H1 (cell line): Measurements from ENCODE around the gene TARBP2. TPM values are rescaled to one million over a fixed set of nuclear protein-coding genes. Genes with fewer than 3 reads are reported as not detected.

ENCODE experiments used
- CTCF ChIA-PET: fragments of 300-600 bp; sonication (Branson Sonifier 250); formaldehyde crosslinking; loops from one replicate; lab custom pipeline; 2021; ENCODE audit not compliant: partially characterized antibody; lab: Charles Lee
- POLR2A ChIA-PET: fragments of 300-600 bp; sonication (Branson Sonifier 250); formaldehyde crosslinking; loops from one replicate; lab custom pipeline; 2021; ENCODE audit warnings: inconsistent platforms; ENCODE audit not compliant: partially characterized antibody; lab: Charles Lee
- DNase-seq, 2 experiments: peaks; one replicate each; pipeline versions ENCODE4 v3.0.0 to v3.0.0-alpha.2; 2010 to 2022; ENCODE audit warnings: low spot score in 2 of 2, low read depth in 1 of 2, mixed read lengths in 1 of 2
- FAIRE-seq: peaks from 2 replicates; lab custom pipeline; 2011; peaks lifted over from hg19 to GRCh38; lab: Jason Lieb, UNC
- H2AFZ ChIP-seq: 2 replicates; pipeline ENCODE4 v1.8.1; 2012; ENCODE audit warnings: low read length, inconsistent platforms
- H2AK5ac ChIP-seq: 2 replicates; pipeline ENCODE4 v1.6.1; 2013; ENCODE audit warnings: low read depth, low read length
- H2BK120ac ChIP-seq: replicated peaks from 2 replicates; pipeline ENCODE3; 2013; ENCODE audit warnings: low read depth, low read length, inconsistent platforms
- H2BK12ac ChIP-seq: 2 replicates; pipeline ENCODE4 v1.6.1; 2013; ENCODE audit warnings: low read depth, low read length
- H2BK15ac ChIP-seq: 2 replicates; pipeline ENCODE4 v1.6.1; 2013; ENCODE audit warnings: low read length
- H2BK20ac ChIP-seq: 2 replicates; pipeline ENCODE4 v1.6.1; 2013; ENCODE audit warnings: low read length
- H2BK5ac ChIP-seq: 2 replicates; pipeline ENCODE4 v1.6.1; 2013; ENCODE audit warnings: low read depth, low read length
- H3K14ac ChIP-seq: 2 replicates; pipeline ENCODE4 v1.6.1; 2013; ENCODE audit warnings: inconsistent platforms; ENCODE audit not compliant: insufficient read length
- H3K18ac ChIP-seq: 2 replicates; pipeline ENCODE4 v1.6.1; 2013; ENCODE audit warnings: low read length; ENCODE audit errors: extremely low read depth
- H3K23ac ChIP-seq: 2 replicates; pipeline ENCODE4 v1.6.1; 2013; ENCODE audit warnings: inconsistent platforms; ENCODE audit not compliant: insufficient read length
- H3K23me2 ChIP-seq: 2 replicates; pipeline ENCODE4 v1.6.1; 2013; ENCODE audit warnings: low read depth, low read length
- H3K27ac ChIP-seq: 2 replicates; pipeline ENCODE4 v1.6.1; 2011; ENCODE audit warnings: low read depth, low read length, inconsistent platforms
- H3K27me3 ChIP-seq, 4 experiments: replicated peaks in 1 of 4; 1 replicate in 1 of 4; 2 replicates in 3 of 4; pipeline versions ENCODE4 v1.6.1 to v1.8.1; 2011 to 2013; ENCODE audit warnings: low read length in 3 of 4, mild to moderate bottlenecking in 3 of 4, inconsistent platforms in 2 of 4, mixed read lengths in 2 of 4, moderate library complexity in 1 of 4; ENCODE audit not compliant: control insufficient read depth in 3 of 4, insufficient read depth in 3 of 4; ENCODE audit errors: extremely low read depth in 1 of 4
- H3K36me3 ChIP-seq, 4 experiments: 2 replicates each; pipeline versions ENCODE4 v1.6.1 to v1.8.1; 2011 to 2013; ENCODE audit warnings: mild to moderate bottlenecking in 4 of 4, low read length in 3 of 4, moderate library complexity in 2 of 4, control low read depth in 1 of 4, inconsistent platforms in 1 of 4; ENCODE audit not compliant: insufficient read depth in 4 of 4, control insufficient read depth in 2 of 4
- H3K4ac ChIP-seq: replicated peaks from 2 replicates; pipeline ENCODE3; 2013; ENCODE audit warnings: low read length, low read depth, mixed read lengths, inconsistent platforms; ENCODE audit not compliant: insufficient read length
- H3K4me1 ChIP-seq, 4 experiments: replicated peaks in 1 of 4; 1 replicate in 1 of 4; 2 replicates in 3 of 4; pipeline versions ENCODE4 v1.6.1 to v1.8.1; 2011 to 2013; ENCODE audit warnings: low read length in 3 of 4, inconsistent platforms in 2 of 4, mixed read lengths in 1 of 4; ENCODE audit not compliant: insufficient read depth in 4 of 4, control insufficient read depth in 3 of 4
- H3K4me2 ChIP-seq, 2 experiments: 2 replicates each; pipeline versions ENCODE4 v1.6.1 to v1.8.1; 2011 to 2013; ENCODE audit warnings: low read depth in 2 of 2, low read length in 2 of 2, control low read depth in 1 of 2, inconsistent platforms in 1 of 2, mild to moderate bottlenecking in 1 of 2; ENCODE audit not compliant: insufficient read depth in 1 of 2
- H3K4me3 ChIP-seq, 4 experiments: fragments of 200-600, 300-600 bp in 1 of 4; sonication (generic), shearing (Covaris generic), sonication (Bioruptor Twin) in 1 of 4; 2 replicates each; pipeline versions ENCODE4 v1.5.1 to v1.8.1; 2011 to 2016; ENCODE audit warnings: low read length in 4 of 4, low read depth in 3 of 4, control low read depth in 2 of 4, inconsistent platforms in 2 of 4, mild to moderate bottlenecking in 2 of 4, mixed read lengths in 1 of 4, moderate library complexity in 1 of 4; ENCODE audit not compliant: insufficient read depth in 2 of 4; ENCODE audit errors: extremely low read depth in 1 of 4
- H3K56ac ChIP-seq: replicated peaks from 2 replicates; pipeline ENCODE3; 2013; ENCODE audit warnings: low read depth, mild to moderate bottlenecking, mixed read lengths, low read length, inconsistent platforms; ENCODE audit not compliant: insufficient read length
- H3K79me1 ChIP-seq: 2 replicates; pipeline ENCODE4 v1.6.1; 2013; ENCODE audit warnings: low read depth, low read length, control low read depth
- H3K79me2 ChIP-seq, 2 experiments: 2 replicates each; pipeline versions ENCODE4 v1.6.1 to v1.8.1; 2012 to 2013; ENCODE audit warnings: low read length in 2 of 2, mild to moderate bottlenecking in 2 of 2, inconsistent platforms in 1 of 2; ENCODE audit not compliant: insufficient read depth in 2 of 2, control insufficient read depth in 1 of 2
- H3K9ac ChIP-seq, 4 experiments: replicated peaks in 1 of 4; 1 replicate in 1 of 4; 2 replicates in 3 of 4; pipeline versions ENCODE4 v1.6.1 to v1.8.1; 2011 to 2013; ENCODE audit warnings: low read depth in 3 of 4, low read length in 3 of 4, control low read depth in 2 of 4, mild to moderate bottlenecking in 2 of 4, moderate library complexity in 2 of 4, inconsistent platforms in 1 of 4; ENCODE audit errors: extremely low read depth in 1 of 4
- H3K9me3 ChIP-seq, 2 experiments: 2 replicates each; pipeline versions ENCODE4 v1.6.1 to v1.8.1; 2012 to 2013; ENCODE audit warnings: mild to moderate bottlenecking in 2 of 2, moderate library complexity in 2 of 2, control low read depth in 1 of 2, inconsistent platforms in 1 of 2, low read depth in 1 of 2, low read length in 1 of 2, mixed read lengths in 1 of 2; ENCODE audit not compliant: insufficient read depth in 2 of 2
- H4K20me1 ChIP-seq, 2 experiments: replicated peaks in 1 of 2; 2 replicates each; pipeline versions ENCODE3 to v1.8.1; 2011 to 2013; ENCODE audit warnings: inconsistent platforms in 2 of 2, low read length in 2 of 2, mild to moderate bottlenecking in 1 of 2; ENCODE audit not compliant: insufficient read depth in 2 of 2, control insufficient read depth in 1 of 2
- H4K5ac ChIP-seq: 2 replicates; pipeline ENCODE4 v1.6.1; 2013; ENCODE audit warnings: low read length, low read depth, mixed read lengths, inconsistent platforms; ENCODE audit not compliant: insufficient read length
- H4K8ac ChIP-seq: 2 replicates; pipeline ENCODE4 v1.8.0; 2013; ENCODE audit warnings: mild to moderate bottlenecking, moderate library complexity, low read length, inconsistent platforms; ENCODE audit not compliant: insufficient read depth; ENCODE audit errors: extremely low read depth
- H4K91ac ChIP-seq: replicated peaks from 2 replicates; pipeline ENCODE3; 2013; ENCODE audit warnings: low read length, mixed read lengths, inconsistent platforms; ENCODE audit not compliant: insufficient read length
- CHD2 ChIP-seq: IDR thresholded peaks from 2 replicates; pipeline ENCODE4 v1.6.1; 2012; ENCODE audit warnings: low read length, improper control_type of control experiment
- CTCF ChIP-seq, 3 experiments: IDR thresholded peaks; 1 replicate in 2 of 3; 2 replicates in 1 of 3; pipeline versions ENCODE4 v1.5.1 to v1.6.1; 2011; ENCODE audit warnings: low read length in 3 of 3, mild to moderate bottlenecking in 3 of 3, inconsistent platforms in 2 of 3, low read depth in 1 of 3, moderate library complexity in 1 of 3; ENCODE audit not compliant: insufficient read depth in 1 of 3; ENCODE audit errors: control extremely low read depth in 1 of 3
- FOSL1 ChIP-seq: IDR thresholded peaks from 2 replicates; pipeline ENCODE4 v1.6.1; 2011; ENCODE audit warnings: mild to moderate bottlenecking, low read depth, low read length, moderate library complexity; ENCODE audit not compliant: insufficient read depth
- MAX ChIP-seq: IDR thresholded peaks from 2 replicates; pipeline ENCODE4 v1.6.1; 2012; ENCODE audit warnings: inconsistent platforms
- NRF1 ChIP-seq: IDR thresholded peaks from 2 replicates; pipeline ENCODE4 v1.6.1; 2011; ENCODE audit warnings: mild to moderate bottlenecking, low read depth, low read length, improper control_type of control experiment
- PHF8 ChIP-seq: fragments of 200-600 bp; sonication (generic); conservative IDR thresholded peaks from 2 replicates; pipeline ENCODE4 v1.7.1; 2012; ENCODE audit warnings: low read depth, mild to moderate bottlenecking, inconsistent platforms, low read length, moderate library complexity
- TEAD4 ChIP-seq: IDR thresholded peaks from 2 replicates; pipeline ENCODE4 v1.6.1; 2012; ENCODE audit warnings: low read depth, low read length, inconsistent platforms, mixed read lengths
- WGBS, 2 experiments: shearing (Covaris generic) in 1 of 2; methylation state at CpG; one replicate each; pipeline versions ENCODE4 v1.1.6 to v1.1.7; 2013 to 2015; ENCODE audit warnings: low lambda C conversion rate in 2 of 2, mixed read lengths in 2 of 2, inconsistent platforms in 1 of 2, low coverage in 1 of 2, missing lambda C conversion rate in 1 of 2; ENCODE audit not compliant: insufficient replicate concordance in 2 of 2, insufficient coverage in 1 of 2, insufficient read length in 1 of 2; ENCODE audit errors: extremely low coverage in 1 of 2, missing lambda C conversion rate in 1 of 2; 5-methylcytosine and 5-hydroxymethylcytosine counted together
- polyA plus RNA-seq, 7 experiments: library from polyadenylated mRNA; depleted of rRNA in 3 of 7; stranded (reverse) in 5 of 7; unstranded in 2 of 7; fragments of >200 nt in 5 of 7; fragments of 200-250 nt in 2 of 7; gene quantifications; 1 replicate in 5 of 7; 2 replicates in 1 of 7; 4 replicates in 1 of 7; pipeline versions ENCODE4 v1.2.1 to v1.2.3, GENCODE V29; 2011 to 2013; ENCODE audit warnings: missing spikeins in 2 of 7, mixed read lengths in 2 of 7
- total RNA-seq: library from RNA; stranded (reverse); fragmentation: NEBNext Ultra II Directional; extraction: Animal tissue kit (Norgen Biotek cat#: 25700); gene quantifications from 2 replicates; pipeline ENCODE4 v1.2.1, GENCODE V29; 2021

TARBP2 gene
- total and polyA plus RNA-seq, 2 of the 8 experiments (the other 6 are each of a cell fraction or from before 2014, with no cell fraction given): 69.9 to 122 TPM

GRCh38 chr12:53452159-53453077, 48.7 kb upstream of the TARBP2 start:
- H3K9me3 ChIP-seq: no peaks in the 10 kb centered on the region
- TF ChIP-seq CHD2 (peak; percentile 61; the same call in 1 of the 2 replicates), PHF8 (peak; percentile 98), NRF1 (peak; percentile 43; the same call in 1 of the 2 replicates), FOSL1 (no peak), MAX (peak; percentile 66), CTCF (IDR thresholded peaks at IDR 0.05; ENCODE audit: control extremely low read depth in 1 of 3, insufficient read depth in 1 of 3, low read depth in 1 of 3, low read length in 3 of 3) (peak in 1 of 3 experiments; percentile 33; a peak in 1 of 4 replicates), TEAD4 (no peak)

More at GRCh38 chr12:53452159-53453077, 48.7 kb upstream of the TARBP2 start:
- WGBS, 2 experiments: 1% methylated on average over 29 of the region's 82 CpGs; no CpG with 5 or more reads in 1 of the 2 experiments
- no peak overlapping the region for H2BK12ac ChIP-seq
- FAIRE-seq (no peak), DNase-seq (peak; percentile 53 to 87)
- H3K14ac ChIP-seq: no peak overlapping the region
- H2AK5ac ChIP-seq: no peak overlapping the region
- H3K23me2 ChIP-seq: peaks cover 7% of the 10 kb centered on the region
- peak overlapping the region; percentile 89 to 99 (median 94) for H3K4me3 ChIP-seq
- H3K27ac ChIP-seq: peak overlapping the region; percentile 96
- H4K5ac ChIP-seq: peak overlapping the region; percentile 98
- ChIA-PET POLR2A (interaction anchor here (0.8 to 57.6 kb wide), 8 partner anchors 29 to 271 kb away, joined by 3 to 3397 read pairs (median 4); partner anchors contain the start of genes AAAS, AMHR2, CSAD and ESPL1), CTCF (interaction anchor here (0.6 to 4.0 kb wide), 4 partner anchors 21 to 345 kb away, joined by 3 to 24 read pairs (median 3); no protein-coding TSS in a partner anchor)
- H3K79me2 ChIP-seq: peaks cover 28 to 50% of the 10 kb centered on the region in 2 experiments
- H3K9ac ChIP-seq: peak overlapping the region; percentile 90 to 99 (median 94)
- peak overlapping the region; percentile 73 to 81 for H3K4me2 ChIP-seq
- peak overlapping the region; percentile 91 for H4K91ac ChIP-seq
- H2BK20ac ChIP-seq: no peak overlapping the region
- no peaks in the 10 kb centered on the region for H3K27me3 ChIP-seq
- peak overlapping the region; percentile 95 for H3K18ac ChIP-seq
- H3K79me1 ChIP-seq: peaks cover 7% of the 10 kb centered on the region; the same call in 1 of the 2 replicates
- no peak overlapping the region for H3K23ac ChIP-seq
- no peak overlapping the region for H2BK15ac ChIP-seq
- peaks cover 32 to 43% (median 34%) of the 10 kb centered on the region in 4 experiments for H3K36me3 ChIP-seq
- H3K56ac ChIP-seq: peak overlapping the region; percentile 99
- peaks cover 30 to 31% of the 10 kb centered on the region in 2 experiments for H4K20me1 ChIP-seq
- H3K4me1 ChIP-seq: peaks cover 0 to 8% (median 1%) of the 10 kb centered on the region in 4 experiments; a peak in 3 of 7 replicates
- H3K4ac ChIP-seq: peak overlapping the region; percentile 99
- H2BK5ac ChIP-seq: peak overlapping the region; percentile 97
- no peak overlapping the region for H2BK120ac ChIP-seq
- no peak overlapping the region for H2AFZ ChIP-seq
- peak overlapping the region; percentile 99; the same call in 1 of the 2 replicates for H4K8ac ChIP-seq
